Keratinocyte (primary cell): ENCODE results near the gene MPPED1. TPM values are rescaled to one million over a fixed set of nuclear protein-coding genes. Genes with fewer than 3 reads are reported as not detected.

Experiments used
- DNase-seq: peaks from one replicate; pipeline ENCODE4 v3.0.0-alpha.2; 2011; ENCODE audit warnings: low read depth, missing footprints, low spot score
- FAIRE-seq: peaks from 2 replicates; lab custom pipeline; 2011; peaks lifted over from hg19 to GRCh38; lab: Jason Lieb, UNC
- H2AFZ ChIP-seq: 2 replicates; pipeline ENCODE4 v1.6.0; 2012; ENCODE audit warnings: low read length, control low read depth, inconsistent platforms; ENCODE audit not compliant: control insufficient read depth
- H3K27ac ChIP-seq: 2 replicates; pipeline ENCODE4 v1.5.1; 2011; ENCODE audit warnings: low read length; ENCODE audit not compliant: control insufficient read depth, insufficient read depth
- H3K27me3 ChIP-seq: 3 replicates; pipeline ENCODE4 v1.6.0; 2011; ENCODE audit warnings: low read length; ENCODE audit not compliant: control insufficient read depth, insufficient read depth; ENCODE audit errors: extremely low read depth
- H3K36me3 ChIP-seq, 2 experiments: 2 replicates in 1 of 2; 3 replicates in 1 of 2; pipeline ENCODE4 v1.5.1; 2011; ENCODE audit warnings: low read length in 2 of 2, mild to moderate bottlenecking in 1 of 2; ENCODE audit not compliant: control insufficient read depth in 2 of 2, insufficient read depth in 2 of 2; ENCODE audit errors: extremely low read depth in 1 of 2
- H3K4me1 ChIP-seq: 3 replicates; pipeline ENCODE4 v1.5.1; 2011; ENCODE audit warnings: low read length; ENCODE audit not compliant: control insufficient read depth, insufficient read depth; ENCODE audit errors: extremely low read depth
- H3K4me2 ChIP-seq: 3 replicates; pipeline ENCODE4 v1.6.0; 2011; ENCODE audit warnings: low read depth, low read length; ENCODE audit not compliant: control insufficient read depth, insufficient read depth; ENCODE audit errors: extremely low read depth
- H3K4me3 ChIP-seq, 3 experiments: fragments of 200-600 bp in 1 of 3; sonication (generic) in 1 of 3; 2 replicates in 2 of 3; 3 replicates in 1 of 3; pipeline ENCODE4 v1.5.1; 2011 to 2016; ENCODE audit warnings: low read length in 3 of 3, mild to moderate bottlenecking in 3 of 3, control low read depth in 2 of 3, inconsistent platforms in 1 of 3, low read depth in 1 of 3, mixed read lengths in 1 of 3, mixed run types in 1 of 3, moderate library complexity in 1 of 3; ENCODE audit not compliant: control insufficient read depth in 2 of 3, insufficient read depth in 2 of 3; ENCODE audit errors: extremely low read depth in 1 of 3
- H3K79me2 ChIP-seq: 2 replicates; pipeline ENCODE4 v1.6.0; 2012; ENCODE audit warnings: low read length; ENCODE audit not compliant: control insufficient read depth, insufficient read depth
- H3K9ac ChIP-seq: 3 replicates; pipeline ENCODE4 v1.6.0; 2011; ENCODE audit warnings: low read length; ENCODE audit not compliant: control insufficient read depth, insufficient read depth; ENCODE audit errors: extremely low read depth
- H3K9me1 ChIP-seq: 3 replicates; pipeline ENCODE4 v1.6.0; 2011; ENCODE audit warnings: low read length; ENCODE audit not compliant: control insufficient read depth, insufficient read depth; ENCODE audit errors: extremely low read depth
- H3K9me3 ChIP-seq: 2 replicates; pipeline ENCODE4 v1.5.1; 2012; ENCODE audit warnings: low read depth, low read length; ENCODE audit not compliant: control insufficient read depth
- H4K20me1 ChIP-seq: 3 replicates; pipeline ENCODE4 v1.6.0; 2011; ENCODE audit warnings: low read length; ENCODE audit not compliant: control insufficient read depth, insufficient read depth; ENCODE audit errors: extremely low read depth
- CTCF ChIP-seq, 3 experiments: IDR thresholded peaks in 1 of 3; conservative IDR thresholded peaks in 1 of 3; optimal IDR thresholded peaks in 1 of 3; 2 replicates in 2 of 3; 3 replicates in 1 of 3; pipeline versions ENCODE3 to v1.5.1; 2011; ENCODE audit warnings: low read length in 3 of 3, mild to moderate bottlenecking in 3 of 3, moderate library complexity in 2 of 3, control low read depth in 1 of 3, inconsistent platforms in 1 of 3; ENCODE audit not compliant: insufficient read depth in 2 of 3; ENCODE audit errors: extremely low read depth in 1 of 3
- EZH2 ChIP-seq: IDR thresholded peaks from one replicate; pipeline ENCODE4 v1.6.1; 2012; ENCODE audit warnings: inconsistent platforms, mild to moderate bottlenecking, low read length, moderate library complexity
- dilution Hi-C: fragments of 300-500 bp; cut with MboI; formaldehyde crosslinking; loops from one replicate; pipeline ENCODE4 v1.7.0; 2020; ENCODE audit warnings: low sequenced_read_pairs; ENCODE audit not compliant: extremely low pct_ligation_motif_present
- polyA plus RNA-seq, 5 experiments: library from polyadenylated mRNA; depleted of rRNA in 3 of 5; stranded (reverse) in 3 of 5; stranded (forward) in 1 of 5; unstranded in 1 of 5; fragments of >200 nt; gene quantifications; 1 replicate in 1 of 5; 2 replicates in 3 of 5; 3 replicates in 1 of 5; pipeline versions ENCODE4 v1.2.1 to v1.2.3, GENCODE V29; 2011 to 2012; ENCODE audit warnings: missing spikeins in 2 of 5, low read depth in 1 of 5, low replicate concordance in 1 of 5

The MPPED1 gene
- polyA plus RNA-seq, 1 donor (not counting 4 experiments of a cell fraction or from before 2014, with no cell fraction given): not detected

GRCh38 chr22:43401233-43401632 lies 10.6 kb upstream of the MPPED1 start:
- peaks cover 10% of the 10 kb centered on the region for H3K4me1 ChIP-seq
- no peak overlapping the region for H3K4me2 ChIP-seq
- H4K20me1 ChIP-seq: peaks cover 7% of the 10 kb centered on the region
- dilution Hi-C loops: no loop called here
- TF ChIP-seq CTCF (optimal IDR thresholded peaks at IDR 0.05 in 1 of 3, IDR thresholded peaks at IDR 0.05 in 1 of 3, conservative IDR thresholded peaks at IDR 0.05 in 1 of 3; ENCODE audit: extremely low read depth in 1 of 3, insufficient read depth in 2 of 3, low read length in 3 of 3) (no peak), EZH2 (no peak)
- H3K4me3 ChIP-seq: no peak overlapping the region
- H3K27me3 ChIP-seq: peaks cover 71% of the 10 kb centered on the region
- no peak overlapping the region for H3K9ac ChIP-seq
- no peaks in the 10 kb centered on the region for H3K36me3 ChIP-seq
- FAIRE-seq: no peak
- no peak overlapping the region for H3K27ac ChIP-seq
- H3K9me1 ChIP-seq: no peaks in the 10 kb centered on the region
- DNase-seq: no peak
- H3K79me2 ChIP-seq: no peaks in the 10 kb centered on the region
- no peak overlapping the region for H2AFZ ChIP-seq
- peaks cover 5% of the 10 kb centered on the region for H3K9me3 ChIP-seq

- no peak overlapping the region for H3K4me3 ChIP-seq
- H3K36me3 ChIP-seq: no peaks in the 10 kb centered on the region
- no peak overlapping the region for H3K9ac ChIP-seq
- no peak overlapping the region for H3K4me2 ChIP-seq
- peaks cover 10% of the 10 kb centered on the region for H3K4me1 ChIP-seq
- H2AFZ ChIP-seq: no peak overlapping the region
- no peak for TF ChIP-seq EZH2
- no peak for TF ChIP-seq CTCF (optimal IDR thresholded peaks at IDR 0.05 in 1 of 3, IDR thresholded peaks at IDR 0.05 in 1 of 3, conservative IDR thresholded peaks at IDR 0.05 in 1 of 3; ENCODE audit: extremely low read depth in 1 of 3, insufficient read depth in 2 of 3, low read length in 3 of 3)
- FAIRE-seq (no peak), DNase-seq (no peak)
- no peaks in the 10 kb centered on the region for H3K9me1 ChIP-seq
- dilution Hi-C loops: no loop called here
- no peak overlapping the region for H3K27ac ChIP-seq
- peaks cover 5% of the 10 kb centered on the region for H3K9me3 ChIP-seq
- H4K20me1 ChIP-seq: peaks cover 7% of the 10 kb centered on the region
- peaks cover 71% of the 10 kb centered on the region for H3K27me3 ChIP-seq
- H3K79me2 ChIP-seq: no peaks in the 10 kb centered on the region
Observed at GRCh38 chr22:43401661-43402060, 10.2 kb upstream of the MPPED1 start.
